NCI-H1417 (cell line): ENCODE results near the gene SOCS3.
"Not testable (repeated sequence)": the region's sequence is repeated elsewhere in the genome, so short reads cannot be mapped to it uniquely, and the experiment has no call there.

Source experiments
- DNase-seq, 3 experiments: peaks; one replicate each; lab custom pipeline; 2025; lab: John Stamatoyannopoulos, UW

The SOCS3 gene

DNA sequence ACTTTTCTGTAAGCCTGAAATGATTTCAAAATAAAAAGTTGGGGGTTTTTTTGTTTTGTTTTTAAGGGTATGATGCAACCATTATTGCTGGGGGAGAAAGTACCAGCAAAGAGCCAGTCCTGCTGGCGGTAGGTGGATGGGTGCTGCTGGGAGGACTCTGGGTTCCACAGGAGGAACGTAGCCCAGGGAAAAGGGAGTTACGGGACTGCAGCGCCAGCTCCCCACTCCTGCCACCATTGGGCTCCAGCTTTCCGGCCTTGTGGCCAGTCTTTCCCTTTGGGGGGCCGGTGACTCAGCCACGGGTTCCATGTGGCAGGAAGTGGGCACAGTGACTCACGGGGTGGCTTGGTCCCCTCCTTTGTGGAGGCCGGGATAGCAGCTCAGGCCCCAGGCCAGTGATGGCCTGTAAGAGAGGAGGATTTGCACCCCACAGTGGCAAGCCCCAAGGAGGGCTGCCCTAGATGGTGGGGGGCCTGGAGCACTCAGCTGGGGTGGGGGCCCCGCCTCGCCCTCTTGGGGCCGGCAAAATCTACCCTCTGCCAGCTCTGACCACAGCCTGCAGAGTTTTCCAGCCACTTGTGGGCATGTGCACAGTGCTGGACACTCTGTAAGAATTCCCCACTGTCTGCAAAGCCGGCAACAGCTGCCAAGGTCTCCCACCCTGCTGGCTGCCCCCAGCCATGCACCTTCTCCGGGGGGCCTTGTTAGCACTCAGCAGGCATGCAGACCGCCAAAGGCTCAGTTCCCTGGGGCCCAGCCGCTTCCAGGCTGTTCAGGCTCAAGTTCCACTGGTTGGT lies 30.4 kb downstream of the SOCS3 start:
- no peak for DNase-seq

DNA sequence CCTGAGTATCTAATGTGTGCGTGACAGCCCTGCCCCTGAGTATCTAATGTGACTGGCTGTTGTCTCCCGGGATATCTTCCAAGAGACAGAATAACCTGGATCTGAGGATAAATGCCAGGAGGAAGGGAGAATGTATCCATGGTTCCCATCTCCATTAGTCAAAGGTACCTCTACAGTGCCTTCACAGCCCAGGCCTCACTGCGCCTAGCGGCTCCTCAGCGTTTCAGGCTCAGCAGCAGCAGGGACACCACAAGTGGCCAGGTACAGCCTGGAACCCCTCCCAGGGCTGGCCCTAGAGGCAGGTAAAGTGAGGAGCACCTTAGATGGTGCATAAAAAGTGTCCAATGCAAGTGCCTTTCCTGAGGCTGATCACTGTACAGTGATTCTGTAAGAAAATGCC lies 32.0 kb downstream of the SOCS3 start:
- DNase-seq = no peak

DNA sequence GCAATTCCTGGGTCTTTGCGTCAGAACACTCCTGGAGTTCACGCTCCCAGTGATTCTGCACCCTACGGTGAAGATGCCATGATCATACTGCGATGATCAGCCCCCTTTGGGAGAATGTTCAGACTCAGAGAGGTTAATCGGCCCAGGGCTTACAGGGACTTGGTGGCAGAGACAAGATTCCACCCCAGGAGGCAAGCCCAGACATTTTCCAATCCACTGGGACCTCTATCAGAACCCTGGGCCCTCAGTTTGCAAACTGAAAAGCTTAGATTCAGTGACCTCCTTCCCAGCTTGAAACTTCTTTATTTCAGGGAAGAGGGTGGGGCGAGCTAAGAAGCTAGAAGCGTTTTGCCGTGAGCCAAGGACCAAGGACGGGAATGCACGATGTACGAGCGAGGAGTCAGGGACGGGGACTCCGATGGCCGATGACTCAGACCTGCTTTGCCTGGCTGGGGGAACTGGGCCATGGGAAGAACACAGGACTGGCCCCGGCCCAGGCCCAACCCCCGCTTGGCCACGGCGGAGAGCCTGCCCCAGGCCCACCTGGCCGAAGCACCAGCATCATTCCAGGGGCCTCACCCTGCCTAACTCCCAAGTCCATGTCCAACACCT lies 34.7 kb downstream of the SOCS3 start:
- no peak for DNase-seq

DNA sequence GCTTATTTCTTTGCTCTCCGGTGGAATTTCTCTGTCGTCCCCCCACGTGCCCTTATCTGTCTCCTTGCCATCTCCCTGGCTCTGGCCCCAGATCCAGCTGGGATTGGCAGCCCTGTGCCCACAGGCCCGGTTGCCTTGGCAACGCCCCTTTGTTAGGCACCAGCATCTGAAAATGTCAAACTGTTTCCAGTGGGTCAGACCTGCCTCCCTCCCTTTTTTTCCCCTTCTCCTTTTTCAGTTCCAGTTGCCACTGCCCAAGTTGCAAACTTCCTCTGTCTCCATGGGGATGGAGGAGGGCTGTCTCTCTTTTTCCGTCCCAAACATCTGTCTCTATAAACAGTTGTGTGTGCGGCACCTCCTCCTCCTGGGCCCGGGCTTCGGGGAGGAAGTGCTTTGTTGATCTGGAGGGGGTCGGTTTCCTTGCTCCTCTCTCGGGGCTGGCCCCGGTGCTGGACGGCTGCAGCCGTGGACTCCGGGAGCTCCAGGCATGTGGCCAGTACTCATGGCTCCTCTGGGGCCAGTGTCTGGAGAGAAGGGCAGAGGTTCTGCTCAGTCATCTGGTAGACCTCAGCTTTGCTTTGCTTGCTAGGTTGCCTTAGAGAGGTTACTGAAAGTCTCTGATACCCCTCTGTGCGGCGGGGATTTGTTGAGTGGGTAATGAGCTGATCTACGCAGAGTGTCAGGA lies 35.3 kb downstream of the SOCS3 start:
- DNase-seq = peak in 2 of 3 experiments; percentile 62 to 73

DNA sequence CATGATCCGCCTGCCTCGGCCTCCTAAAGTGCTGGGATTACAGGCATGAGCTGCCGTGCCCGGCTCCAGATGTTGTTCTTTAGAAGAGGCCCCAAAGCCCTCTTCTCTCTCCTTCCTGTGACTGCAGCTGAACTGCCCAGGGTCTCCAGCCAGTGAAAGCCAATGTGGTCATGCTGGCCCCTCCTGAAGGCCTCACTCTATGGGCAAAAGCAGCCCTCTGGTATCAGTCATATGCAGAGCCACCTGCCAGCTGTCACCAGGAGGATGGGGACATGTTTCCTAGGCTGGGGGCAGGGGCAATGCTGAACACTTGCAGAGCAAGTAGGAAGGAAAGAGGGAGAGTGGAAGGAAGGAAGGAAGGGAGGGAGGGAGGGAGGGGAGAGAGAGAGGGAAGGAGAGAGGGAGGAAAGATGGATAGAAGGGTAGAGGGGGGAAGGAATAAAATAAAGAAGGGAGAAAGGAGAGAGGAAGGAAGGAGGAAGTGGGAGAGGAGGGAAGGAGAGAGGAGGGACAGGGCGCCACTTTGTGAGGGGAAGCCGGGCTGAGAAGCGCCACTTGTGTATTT lies 36.0 kb downstream of the SOCS3 start:
- peak in 1 of 3 experiments; percentile 16 for DNase-seq

DNA sequence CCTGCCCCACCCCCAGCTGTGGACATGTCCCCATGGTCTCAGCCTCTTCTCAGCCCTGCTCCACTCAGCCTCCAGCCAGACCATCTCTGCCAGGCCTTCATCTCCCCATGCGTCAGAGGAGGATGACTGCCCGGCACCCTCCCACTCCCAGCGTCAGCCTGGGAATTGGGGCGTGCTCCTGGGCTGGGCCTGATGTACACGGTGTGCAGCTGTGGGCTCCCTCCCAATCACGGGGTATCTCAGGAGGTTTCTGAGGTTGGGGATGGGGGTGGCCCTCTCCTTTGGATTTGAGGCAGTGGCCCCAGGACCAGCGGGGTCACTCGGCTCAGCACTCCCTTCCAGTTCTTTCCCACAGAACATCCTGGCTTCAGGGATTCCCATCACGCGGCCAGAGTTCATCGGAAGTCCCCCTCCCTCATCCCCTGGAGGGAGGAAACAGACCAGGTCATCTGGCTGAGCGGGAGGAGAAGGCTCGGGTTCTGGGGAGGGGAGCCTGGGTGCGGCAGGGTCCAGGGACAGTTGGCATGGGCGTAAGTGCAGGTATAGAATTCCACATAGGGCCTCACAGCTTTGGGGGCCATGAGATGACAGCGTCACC lies 36.9 kb downstream of the SOCS3 start:
- no peak for DNase-seq

DNA sequence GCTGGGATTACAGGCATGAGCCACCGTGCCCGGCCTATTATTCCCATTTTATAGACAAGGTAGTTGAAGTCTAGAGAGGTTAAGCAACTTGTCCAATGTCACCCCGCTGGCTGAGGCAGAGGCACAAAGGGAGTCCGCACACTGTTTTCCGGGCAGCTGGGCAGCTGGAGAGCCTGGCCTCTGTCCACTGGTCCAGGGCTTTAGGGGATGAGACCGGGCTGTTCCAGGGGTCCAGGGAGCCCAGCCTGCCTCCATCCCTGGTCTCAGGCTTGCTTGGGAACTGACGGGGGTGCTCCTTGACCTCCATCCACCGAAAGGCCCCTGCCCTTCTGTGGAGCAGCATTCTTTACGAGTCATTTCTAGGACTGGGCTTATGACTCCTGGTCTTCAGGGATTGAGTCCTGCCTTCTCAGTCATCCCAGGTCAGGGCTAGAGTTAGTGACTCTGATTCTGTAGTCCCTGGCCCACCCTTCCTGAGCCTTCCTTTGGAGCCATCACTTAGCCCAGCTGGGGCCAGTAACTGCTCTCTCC lies 37.5 kb downstream of the SOCS3 start:
- no peak for DNase-seq

DNA sequence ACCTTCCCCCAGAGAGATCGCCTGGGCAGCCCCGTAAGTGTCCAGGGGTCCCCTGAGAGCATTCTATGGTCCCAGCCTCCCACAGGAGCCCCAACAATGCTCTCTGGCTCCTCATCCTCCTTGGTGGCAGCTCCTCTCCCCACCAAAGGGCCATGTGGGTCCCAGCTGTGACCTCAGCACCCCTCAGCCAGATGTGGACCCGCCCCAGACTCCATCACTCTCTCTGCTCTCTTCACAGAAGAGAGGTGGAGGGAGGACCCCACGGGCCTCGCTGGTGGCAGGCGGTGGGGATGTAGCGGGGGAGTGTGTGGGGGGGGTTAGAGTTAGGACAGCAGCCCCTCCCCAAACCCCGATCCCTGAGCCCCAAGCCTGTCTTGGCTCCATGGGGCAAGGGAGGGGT lies 41.0 kb downstream of the SOCS3 start:
- DNase-seq = no peak

DNA sequence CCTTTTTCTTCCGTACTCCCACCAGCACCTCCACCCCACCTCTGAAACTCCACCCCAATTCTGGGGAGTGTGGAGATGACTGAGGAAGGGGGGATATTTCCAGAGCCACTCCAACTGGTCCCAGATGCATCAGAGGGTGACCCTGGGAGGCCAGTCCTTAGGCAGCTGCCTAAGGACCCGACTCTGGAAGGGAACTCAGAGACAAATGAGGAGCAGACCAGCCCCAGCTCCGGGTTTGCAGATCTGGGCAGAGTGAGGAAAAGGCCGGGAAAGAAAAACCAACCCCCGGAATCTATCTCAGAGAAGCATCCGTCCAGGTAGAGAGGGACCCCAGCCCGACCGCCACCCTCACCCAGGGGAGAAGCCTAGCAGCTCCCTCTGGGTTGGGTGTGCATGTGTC lies 41.5 kb downstream of the SOCS3 start:
- DNase-seq = no peak

DNA sequence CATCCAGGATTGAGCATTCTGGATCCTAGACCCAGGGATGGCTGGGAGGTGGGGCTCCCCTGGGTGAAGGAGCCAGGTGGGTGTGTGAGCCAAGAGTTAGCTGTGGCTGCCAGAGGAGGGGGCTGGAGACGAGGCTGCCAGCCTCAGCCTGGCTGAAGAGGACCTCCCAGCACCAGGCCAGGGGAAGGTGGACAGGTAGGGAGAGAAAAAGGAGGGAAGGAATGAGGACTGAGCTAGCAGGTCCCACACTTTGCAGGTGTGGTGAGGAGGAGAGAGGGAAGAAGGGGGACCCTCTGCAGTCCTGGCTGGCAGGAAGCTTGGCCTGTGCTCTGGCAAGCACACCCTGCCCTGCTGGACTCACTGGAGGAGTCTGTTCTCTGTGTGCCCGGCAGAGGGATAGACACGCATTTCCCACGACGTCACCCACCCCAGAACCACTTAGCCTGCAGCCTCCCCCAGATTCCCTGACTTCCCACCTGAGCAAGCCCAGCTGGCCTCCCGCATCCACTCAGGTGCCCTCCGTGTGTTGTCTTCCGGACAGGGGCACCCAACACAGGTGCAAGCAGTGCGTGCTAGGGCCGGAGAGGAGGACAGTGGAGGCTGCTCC lies 42.0 kb downstream of the SOCS3 start:
- no peak for DNase-seq

DNA sequence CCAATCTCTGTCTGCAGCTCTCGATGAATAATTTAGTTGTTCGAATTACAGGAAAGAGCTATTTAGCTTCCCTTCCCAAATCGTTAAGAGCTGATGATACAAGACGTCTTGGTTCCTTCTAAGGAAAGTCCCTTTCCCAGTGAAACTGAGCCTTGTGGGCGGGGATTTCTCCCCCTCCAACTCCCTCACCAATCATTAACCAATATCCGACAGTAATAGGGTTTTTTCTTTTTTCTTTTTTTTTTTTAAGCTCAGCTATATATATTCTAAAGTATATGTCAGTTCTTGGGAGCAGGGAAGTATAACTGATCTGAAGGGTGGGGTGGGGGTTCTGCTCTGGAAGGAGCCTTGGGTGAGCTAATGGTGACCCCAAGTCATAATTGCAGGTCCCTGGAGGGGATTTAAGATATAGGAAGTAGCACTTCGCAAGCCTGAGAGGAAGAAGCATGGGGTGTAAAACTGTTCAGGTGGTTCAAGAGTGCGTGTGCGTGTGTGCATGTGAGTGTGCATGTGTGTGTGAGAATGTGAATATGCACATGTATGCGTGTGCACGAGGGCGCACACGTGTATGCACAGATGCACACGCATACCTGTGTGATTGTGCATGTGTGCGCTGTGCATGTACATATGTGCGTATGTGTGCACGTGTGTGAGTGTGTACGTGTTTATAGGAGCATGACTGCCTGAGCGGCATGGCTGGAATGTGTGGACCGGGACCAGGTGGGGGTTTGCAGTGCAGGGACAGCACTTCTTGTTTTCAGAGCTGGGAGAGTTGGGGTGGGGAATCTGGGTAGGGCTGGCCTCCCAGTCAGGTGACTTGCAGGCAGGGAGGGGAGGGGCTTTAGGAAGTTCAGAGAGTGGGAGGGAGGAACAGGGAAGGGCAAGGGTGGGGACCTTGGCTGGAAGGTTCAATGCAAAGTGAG lies 42.7 kb downstream of the SOCS3 start:
- no peak for DNase-seq

DNA sequence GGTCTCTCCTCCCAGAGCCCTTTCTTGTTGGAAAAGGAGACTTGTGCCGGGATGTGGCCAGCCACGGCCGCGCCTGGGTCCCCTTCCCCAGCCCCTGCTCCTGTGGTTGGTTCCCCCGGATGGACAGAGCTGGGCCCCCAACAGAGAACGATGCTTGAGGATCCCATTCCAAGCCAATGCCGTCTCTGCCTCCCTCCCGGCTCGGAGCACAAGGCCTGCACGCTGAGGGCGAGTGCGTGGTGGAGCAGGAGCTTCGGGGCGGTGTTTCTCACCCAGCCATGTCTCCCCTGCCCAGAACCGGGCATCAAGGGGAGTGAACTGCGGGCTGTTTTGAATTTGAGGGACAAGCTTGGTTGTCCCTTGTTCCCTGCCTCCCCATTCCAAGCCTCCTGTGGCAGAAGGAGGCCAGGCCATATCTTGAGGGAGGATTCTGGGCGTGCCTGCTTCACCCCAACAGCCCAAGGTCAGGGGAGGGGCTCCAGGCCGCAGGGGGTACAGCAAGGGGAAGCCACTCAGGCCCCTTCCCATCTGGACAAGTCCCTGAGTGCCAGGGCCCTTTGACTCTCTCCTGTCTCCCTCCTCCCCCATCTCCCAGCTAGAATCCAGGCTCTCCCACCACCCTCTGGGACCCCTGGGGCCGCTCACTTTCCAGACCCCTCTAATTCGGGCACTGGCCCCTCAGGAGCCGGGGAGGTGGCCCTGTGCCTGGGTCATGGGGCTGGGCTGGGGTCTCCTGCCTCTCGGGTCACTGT lies 43.6 kb downstream of the SOCS3 start:
- DNase-seq = no peak

DNA sequence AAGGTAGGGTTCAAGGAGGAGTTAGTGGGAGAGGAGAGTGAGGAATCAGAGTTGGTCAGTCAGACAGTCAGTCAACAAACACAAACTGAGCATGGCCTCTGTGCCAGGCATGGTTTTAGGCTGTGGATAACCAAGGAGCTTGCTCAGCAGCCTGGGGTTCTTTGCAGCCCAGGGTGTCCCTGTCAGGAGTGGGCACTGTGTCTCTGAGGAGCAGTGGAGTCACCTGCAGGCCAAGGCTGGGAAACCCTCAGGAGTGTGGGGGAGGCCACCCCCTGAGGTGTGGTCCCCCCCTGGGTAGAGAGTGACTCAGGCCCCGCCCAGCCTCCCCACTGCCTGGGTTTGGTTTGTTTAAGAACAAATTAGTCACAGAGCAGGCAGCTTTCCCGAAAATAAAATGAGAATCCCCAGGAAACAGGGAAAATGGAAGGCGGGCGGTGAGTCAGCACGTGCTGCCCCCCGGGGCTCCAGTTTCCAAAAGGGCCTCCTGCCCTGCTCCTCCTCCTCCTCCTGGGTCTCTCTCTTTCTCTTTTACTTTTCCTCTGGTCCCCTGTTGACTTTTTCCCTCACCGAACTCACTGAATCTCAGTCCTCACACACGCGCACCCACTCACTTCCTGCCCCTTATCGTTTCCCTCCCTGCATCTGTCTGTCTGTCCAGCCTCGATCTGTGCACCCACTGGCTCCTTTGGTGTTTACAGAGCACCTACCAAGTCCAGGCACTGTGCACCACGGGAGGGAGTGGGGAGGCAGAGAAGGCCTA lies 44.3 kb downstream of the SOCS3 start:
- peak in 2 of 3 experiments; percentile 46 to 50 for DNase-seq

DNA sequence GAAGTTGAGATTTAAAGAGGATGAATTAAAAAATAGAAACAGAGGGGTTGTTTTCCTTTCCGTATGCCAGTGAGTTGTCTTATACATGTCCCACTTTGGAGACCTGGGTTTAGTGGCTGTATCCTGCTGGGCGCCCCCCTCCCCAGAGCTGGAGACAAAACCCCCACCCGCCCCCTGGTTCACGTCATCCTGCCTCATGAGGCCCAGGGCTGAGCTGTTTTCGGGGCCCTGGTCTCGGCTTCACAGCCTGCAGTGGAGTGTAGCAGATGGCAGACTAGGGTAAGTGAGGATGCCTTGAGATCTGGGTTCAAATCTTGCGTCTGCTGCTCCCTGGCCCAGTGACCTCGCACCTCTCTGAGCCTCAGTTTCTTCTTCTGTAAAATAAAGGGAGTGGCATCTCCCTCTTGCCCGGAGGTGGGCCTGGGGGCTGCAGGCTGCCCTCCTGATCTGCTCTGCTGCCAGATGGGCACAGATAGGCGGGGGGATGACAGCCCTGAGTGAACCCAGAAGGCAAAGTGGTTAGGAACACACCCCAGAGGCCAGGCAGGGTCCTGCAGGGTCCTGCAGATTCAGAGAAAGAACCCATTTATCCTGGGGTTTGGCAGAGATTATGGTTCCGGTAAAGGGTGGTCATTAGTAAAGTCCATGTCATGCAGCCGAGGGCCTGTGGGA lies 45.1 kb downstream of the SOCS3 start:
- DNase-seq = no peak

DNA sequence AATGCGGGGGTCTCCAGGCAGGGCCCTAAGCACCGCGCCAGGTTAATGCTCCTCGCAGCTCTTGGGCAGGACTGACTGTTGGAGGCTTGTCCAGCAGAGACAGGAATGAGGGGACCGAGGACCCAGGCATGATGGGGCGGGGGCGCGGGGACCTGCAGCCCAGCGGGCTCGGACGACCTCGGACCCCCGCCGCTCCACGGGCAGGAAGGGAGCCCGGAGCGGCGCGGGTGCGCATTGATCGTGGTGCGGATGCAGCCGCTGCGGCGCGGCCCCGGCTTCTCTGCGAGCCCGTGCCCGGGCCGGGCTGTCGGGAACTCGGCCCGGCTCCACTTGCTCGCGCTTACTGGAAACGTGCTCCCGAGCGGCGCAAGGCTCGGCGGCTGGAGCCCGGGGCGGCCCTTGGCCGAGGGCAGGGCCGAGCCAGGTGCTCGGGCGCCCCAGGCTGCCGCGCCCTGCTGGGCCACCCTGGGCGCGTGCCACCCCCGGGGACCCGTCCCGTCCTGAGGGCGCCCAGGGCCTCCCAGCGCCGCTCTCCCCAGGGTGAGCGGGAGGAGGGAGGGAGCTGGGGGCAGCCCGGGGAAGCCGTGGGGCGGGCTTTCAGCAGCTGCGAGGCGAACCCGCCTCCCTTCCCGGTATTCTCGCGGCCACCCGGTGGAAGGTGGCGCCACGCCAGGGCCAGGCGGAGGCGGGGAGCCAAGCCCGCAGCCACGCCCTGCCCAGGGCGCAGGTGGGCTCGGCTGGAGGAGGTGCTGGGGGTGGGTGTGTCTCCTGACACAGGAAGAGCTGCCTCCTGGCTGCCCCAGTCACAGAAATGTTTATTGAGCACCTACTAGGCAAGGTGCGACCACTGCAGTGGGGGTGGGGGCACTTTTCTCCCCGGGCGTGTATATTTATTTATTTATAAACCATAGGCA lies 45.9 kb downstream of the SOCS3 start:
- peak; percentile 82 to 92 (median 92) for DNase-seq

DNA sequence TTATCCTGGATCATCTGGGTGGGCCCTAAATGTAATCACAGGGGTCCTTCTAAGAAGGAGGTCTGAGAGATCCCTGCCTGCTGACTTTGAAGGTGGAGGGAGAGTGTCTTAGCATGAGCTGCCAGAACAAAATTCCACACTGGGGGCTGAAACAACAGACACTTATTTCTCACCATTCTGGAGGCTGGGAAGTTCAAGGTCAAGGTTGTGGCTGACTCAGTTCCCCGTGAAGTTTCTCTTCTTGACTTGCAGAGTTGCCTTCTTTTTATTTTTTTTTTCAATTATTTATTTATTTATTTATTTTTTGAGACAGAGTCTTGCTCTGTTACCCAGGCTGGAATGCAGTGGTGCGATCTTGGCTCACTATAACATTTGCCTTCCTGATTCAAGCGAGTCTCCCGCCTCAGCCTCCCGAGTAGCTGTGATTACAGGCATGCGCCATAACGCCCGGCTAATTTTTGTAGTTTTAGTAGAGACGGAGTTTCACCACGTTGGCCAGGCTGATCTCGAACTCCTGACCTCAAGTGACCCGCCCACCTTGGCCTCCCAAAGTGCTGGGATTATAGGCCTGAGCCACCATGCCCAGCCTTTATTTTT lies 50.1 kb downstream of the SOCS3 start:
- not testable (repeated sequence) for DNase-seq
